GDM1 (cell line): ENCODE data around the gene MPV17L.
A peak's percentile ranks its signal among the peaks of the same experiment; 100 is the strongest.
"Not testable (repeated sequence)": the region's sequence is repeated elsewhere in the genome, so short reads cannot be mapped to it uniquely, and the experiment has no call there.

ENCODE experiments used
- DNase-seq: peaks from one replicate; lab custom pipeline; 2025; lab: John Stamatoyannopoulos, UW

Gene MPV17L

DNA sequence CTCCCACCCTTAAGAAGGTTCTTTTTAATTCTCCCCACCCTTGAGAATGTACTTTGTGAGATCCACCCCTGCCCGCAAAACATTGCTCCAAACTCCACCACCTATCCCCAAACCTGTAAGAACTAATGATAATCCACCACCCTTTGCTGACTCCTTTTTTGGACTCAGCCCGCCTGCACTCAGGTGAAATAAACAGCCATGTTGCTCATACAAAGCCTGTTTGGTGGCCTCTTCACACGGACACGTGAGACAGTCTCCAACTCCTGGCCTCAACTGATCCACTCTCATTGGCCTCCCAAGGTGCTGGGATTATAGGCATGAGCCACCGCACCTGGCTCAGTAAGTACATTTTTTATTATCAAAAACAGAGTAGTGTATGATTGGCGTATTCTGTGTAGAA, 13.9 kb downstream of the MPV17L start:
- DNase-seq, result not testable (repeated sequence)

GRCh38 chr16:15415511-15415985, 20.0 kb downstream of the MPV17L start:
- no peak for DNase-seq

DNA sequence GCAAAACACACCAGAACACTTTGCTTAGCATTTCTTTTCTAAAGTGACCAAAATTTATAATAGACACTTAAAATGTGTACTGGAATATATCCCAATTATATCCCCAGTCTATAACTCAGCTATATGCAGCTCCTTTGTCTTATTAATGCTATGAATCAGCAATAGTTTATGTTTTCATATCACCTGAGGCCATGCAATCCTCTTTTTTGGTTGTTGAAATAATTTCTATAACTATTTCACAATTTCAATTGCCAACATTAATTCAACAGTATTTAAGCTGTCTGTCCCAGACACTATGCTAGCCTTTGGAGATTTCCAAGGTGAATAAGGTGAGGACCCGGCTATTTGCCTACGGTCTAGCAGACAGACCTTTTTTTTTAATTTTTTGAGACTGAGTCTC, 21.6 kb downstream of the MPV17L start:
- DNase-seq, result no peak

DNA sequence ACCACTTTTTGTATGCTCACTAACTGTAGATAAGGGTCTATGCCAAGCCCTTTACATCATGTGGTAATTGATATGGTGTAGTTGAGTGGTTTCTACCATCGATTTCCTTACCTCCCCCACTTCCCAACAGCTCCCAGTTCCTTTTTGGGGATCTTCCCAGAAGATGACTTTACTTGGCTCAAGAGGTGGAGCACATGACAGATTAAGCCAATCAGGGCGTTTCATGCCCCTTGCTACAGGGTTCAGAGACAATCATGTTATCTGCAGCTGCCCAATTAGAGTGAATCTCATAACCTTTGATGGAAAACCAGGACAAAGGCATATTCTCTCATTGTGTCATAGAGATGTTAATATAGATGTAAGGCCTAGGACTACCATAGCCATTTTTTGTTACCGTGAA, 22.7 kb downstream of the MPV17L start:
- DNase-seq, result no peak

GRCh38 chr16:15421696-15422095, 26.1 kb downstream of the MPV17L start:
- not testable (repeated sequence) for DNase-seq

DNA sequence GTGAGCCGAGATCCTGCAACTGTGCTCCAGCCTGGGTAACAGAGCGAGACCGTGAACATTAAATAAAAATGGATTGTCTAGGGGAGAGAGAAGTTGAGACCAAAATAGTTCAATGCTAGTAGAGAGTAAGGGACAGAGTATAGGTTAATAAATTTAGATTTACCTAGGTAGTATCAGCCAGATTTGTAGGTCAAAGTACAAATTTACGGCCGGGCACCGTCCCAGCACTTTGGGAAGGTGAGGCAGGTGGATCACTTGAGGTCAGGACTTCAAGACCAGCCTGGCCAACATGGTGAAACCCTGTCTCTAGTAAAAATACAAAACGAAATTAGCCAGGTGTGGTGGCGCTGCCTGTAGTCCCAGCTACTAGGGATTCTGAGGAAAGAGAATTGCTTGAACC, 26.7 kb downstream of the MPV17L start:
- no peak for DNase-seq

- DNase-seq, result no peak
Observed at GRCh38 chr16:15425861-15426260, 30.3 kb downstream of the MPV17L start.

DNA sequence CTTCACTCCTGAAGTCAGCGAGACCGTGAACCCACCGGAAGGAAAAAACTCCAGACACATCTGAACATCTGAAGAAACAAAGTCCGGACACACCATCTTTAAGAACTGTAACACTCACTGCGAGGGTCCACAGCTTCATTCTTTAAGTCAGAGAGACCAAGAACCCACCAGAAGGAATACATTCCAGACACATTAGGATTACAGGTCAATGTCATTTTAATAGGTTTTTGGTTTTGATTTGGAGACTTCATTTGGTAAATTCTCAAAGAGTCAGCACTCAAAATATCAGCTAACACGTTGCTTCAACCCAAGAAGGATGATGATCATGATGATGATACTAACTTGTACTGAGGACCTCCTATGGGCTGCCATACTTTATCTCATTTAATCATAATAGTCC, 31.2 kb downstream of the MPV17L start:
- DNase-seq, result no peak

GRCh38 chr16:15427648-15428239, 32.2 kb downstream of the MPV17L start:
- peak; percentile 37 for DNase-seq

DNA sequence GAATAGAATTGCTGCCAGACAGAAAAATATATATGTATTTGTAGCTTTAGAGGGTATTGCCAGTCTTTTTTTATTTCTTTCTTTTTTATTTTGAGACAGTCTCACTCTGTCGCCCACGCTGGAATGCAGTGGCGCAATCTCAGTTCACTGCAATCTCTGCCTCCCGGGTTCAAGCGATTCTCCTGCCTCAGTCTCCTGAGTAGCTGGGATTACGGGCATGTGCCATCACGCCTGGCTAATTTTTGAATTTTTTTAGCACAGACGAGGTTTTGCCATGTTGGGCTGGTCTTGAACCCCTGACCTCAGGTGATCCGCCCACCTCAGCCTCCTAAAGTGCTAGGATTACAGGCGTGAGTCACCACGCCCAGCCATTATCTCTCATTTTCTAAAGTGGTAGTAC, 35.3 kb downstream of the MPV17L start:
- not testable (repeated sequence) for DNase-seq

DNA sequence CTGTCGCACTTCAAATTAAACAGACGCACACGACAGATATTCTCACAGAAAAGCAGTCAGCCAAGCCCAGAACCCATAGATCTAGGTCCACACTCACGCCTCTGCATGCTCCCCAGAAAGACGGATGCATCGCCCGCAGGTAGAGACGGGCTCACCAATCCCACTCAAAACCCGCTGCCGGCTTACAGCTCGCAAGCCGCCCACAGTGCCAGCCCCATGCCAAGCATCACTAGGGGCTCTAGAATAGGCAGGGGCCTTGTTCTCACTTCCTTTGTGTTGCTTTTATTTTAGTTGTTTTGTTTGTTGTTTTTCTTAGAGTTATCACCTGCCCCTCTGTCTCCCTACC, 38.5 kb downstream of the MPV17L start:
- no peak for DNase-seq

DNA sequence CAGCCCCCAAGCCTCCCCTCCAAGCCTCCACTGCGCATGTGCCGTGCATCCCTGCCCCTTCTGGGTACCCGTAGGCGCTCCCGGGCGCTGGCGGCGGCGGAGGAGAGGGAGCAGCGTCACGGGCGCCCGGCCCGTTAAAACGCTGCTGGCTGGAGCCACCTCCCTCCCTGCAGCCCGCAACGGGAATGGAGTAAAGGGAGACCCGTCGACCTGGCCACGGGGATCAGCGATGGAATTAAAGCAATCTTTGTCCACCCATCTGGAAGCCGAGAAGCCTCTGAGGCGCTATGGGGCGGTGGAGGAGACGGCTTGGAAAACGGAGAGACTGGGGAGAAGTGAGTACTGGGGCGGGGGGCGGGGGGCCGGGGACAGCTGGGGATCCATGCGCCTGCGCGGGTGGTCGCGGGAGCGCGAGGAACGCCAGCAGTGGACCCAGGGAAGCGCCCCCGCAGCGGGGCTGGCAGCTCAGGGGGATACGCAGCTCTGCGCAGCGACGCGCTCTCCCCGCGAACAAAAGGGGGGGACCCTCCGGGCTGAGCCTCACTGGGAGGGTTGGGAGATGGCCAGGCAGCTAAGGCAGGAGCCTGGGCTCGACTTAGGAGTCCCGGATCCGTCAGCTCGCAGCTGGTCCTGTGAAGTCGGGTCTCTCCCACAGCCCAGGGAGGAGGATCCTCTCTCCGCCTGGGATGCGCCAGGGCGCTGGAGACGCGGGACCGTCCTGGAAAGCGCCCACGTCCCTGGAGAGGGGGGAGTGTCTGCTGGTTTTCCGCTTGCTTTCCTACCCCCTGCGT, 39.1 kb downstream of the MPV17L start, which contains the start of gene BMERB1:
Gene BMERB1 (plus strand): TSS at position 164 of the 791 bp plus-strand sequence. CDS start 66 bp downstream, at position 230.
- peak; percentile 49 for DNase-seq

DNA sequence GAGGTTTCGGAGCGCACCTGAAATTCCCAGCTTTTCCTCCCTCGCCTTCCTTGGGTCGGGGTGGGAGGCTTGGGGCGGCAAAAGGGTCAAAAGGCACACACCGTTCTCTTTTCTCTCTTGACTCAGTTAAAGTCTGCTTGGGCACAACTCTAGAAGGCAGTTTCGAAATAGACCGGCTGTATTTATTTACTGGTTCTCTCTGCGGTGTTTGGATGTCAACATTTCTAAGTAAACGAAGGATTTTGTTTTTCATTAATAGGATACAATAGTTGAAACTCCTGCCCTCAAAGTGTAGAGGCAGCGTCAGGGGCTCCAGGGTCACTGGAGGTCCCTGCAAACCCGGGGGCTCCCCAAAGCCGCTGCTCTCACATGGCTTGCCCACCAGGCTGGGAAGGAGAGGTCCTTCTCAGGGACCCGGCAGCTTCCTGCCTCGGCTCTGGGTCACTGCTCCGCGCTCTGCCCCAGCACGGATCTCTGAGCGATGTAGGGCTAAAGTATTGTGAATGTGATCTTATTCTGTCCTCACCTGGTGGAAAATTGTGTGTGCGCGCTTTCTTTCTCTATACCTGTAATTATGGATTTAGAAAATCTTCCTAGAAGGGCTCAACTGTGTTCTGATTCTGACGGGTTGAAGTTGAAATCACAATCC, 39.8 kb downstream of the MPV17L start:
- DNase-seq, result no peak

DNA sequence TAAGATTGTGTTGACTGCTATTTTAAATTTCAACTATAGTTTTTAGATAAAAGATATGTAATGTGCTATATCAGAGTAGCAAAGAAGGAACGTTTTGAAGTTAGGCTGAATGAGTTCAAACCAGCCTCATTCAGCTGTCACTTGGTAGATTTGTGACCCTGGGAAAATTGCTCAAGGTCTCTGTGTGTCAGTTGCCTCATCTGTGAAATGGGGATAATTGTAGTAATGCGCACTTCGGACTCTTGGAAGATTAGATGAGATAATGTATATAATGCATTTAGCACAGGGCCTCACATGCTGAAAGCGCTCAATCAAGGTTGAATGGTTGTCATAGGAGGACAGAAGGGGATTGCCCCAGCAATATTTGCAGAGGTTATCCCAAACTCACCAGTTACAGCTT, 43.5 kb downstream of the MPV17L start:
- DNase-seq, result no peak

DNA sequence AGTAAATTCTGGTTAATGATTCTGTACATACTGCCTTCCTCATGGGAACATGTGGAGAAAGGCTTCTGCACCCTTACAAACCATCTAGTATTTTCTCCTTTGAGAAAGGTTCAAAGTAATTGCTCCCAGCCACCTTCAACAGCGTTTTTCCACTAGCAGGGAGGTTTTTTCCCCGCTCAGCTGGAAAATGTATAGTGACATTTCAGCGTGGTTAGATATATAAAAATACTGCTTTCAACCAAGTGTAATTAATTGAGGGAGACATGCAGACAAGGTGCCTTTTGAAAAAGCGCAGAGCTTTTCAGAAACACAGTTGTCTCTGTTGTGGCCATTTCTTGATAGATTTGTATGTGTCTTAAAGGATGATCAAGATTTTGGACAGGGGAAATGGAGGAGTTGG, 44.0 kb downstream of the MPV17L start:
- no peak for DNase-seq

DNA sequence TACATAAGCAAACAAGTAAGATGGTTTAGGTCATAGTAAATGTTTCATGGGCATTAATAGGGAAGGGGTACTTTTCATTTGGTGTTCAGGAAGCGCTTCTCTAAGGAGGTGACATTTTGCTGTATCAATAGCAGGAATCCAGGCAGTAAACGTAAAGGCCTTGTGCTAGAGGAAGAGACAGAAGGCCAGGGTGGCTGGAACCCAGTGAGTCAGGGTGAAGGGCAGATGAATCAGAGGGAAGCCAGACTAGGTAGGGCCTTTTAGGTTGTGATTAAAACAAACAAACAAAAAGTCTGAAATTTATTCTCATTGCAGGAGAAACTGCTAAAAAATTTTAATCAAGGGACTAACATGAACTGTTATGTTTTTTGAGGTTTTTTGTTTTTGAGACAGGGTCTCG, 45.3 kb downstream of the MPV17L start:
- DNase-seq, result no peak

DNA sequence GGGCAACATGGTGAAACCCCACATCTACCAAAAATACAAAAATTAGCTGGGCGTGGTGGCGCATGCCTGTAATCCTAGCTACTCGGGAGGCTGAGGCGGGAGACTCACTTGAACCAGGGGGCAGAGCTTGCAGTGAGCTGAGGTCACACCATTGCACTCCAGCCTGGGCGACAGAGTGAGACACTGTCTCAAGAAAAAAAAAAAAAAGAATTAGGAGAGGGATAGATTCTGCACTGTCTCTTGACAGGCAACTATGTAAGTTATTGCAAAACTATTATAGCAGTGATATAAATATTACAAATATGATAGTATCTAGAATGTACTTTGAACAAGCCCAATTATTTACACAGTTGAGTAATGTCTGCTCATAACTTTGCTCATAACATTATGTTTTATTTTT, 46.6 kb downstream of the MPV17L start:
- DNase-seq, result not testable (repeated sequence)

- DNase-seq, result no peak
Observed at GRCh38 chr16:15443753-15444152, 48.2 kb downstream of the MPV17L start.

DNA sequence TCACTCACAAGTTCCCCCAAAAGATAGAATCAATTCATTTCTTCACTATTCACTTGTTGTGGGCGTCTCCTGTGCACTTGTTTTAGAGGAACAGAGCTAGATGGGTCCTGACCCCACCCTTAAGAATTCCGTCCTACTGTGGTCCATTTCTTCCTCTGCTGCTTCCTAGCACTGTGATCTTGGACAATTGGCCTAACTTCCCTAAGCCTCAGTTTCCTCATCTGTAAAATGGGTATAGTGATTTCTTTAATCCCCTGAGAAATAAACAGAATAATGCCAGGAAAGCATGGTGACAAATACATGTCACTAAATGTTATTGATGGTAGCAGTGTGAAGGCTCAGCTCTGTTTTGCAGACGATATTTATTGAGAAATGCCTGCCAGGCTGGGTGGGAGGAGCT, 48.7 kb downstream of the MPV17L start:
- no peak for DNase-seq

- DNase-seq, result no peak
Observed at GRCh38 chr16:15445450-15445849, 49.9 kb downstream of the MPV17L start.

- DNase-seq, result no peak
Observed at GRCh38 chr16:15446901-15447300, 51.3 kb downstream of the MPV17L start.

DNA sequence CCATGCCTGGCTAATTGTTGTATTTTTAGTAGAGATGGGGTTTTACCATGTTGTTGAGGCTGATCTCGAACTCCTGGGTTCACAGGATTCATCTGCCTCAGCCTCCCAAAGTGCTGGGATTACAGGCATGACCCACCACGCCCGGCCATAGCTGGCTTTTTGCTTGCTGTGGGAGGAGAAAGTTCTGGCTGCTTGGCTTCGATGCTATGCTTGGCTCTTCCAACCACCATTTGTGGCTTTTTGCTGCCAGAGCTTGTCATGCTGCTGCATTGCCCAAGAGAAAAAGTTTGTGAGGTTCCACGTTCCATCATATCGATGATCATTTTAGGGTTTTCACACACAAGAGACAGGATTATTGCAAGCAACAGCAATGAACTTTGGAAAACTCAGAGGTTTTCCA, 55.1 kb downstream of the MPV17L start:
- no peak for DNase-seq

- DNase-seq, result no peak
Observed at GRCh38 chr16:15451098-15451731, 55.7 kb downstream of the MPV17L start.
